NCI-H446 treated with DMSO at 0.1 percent for 48 hours (cell line): ENCODE data around the gene NTRK2.

Experiments
- DNase-seq: peaks from one replicate; lab custom pipeline; 2025; lab: John Stamatoyannopoulos, UW

Gene NTRK2

GRCh38 chr9:84819491-84819991, 150.0 kb downstream of the NTRK2 start:
- no peak for DNase-seq

DNA sequence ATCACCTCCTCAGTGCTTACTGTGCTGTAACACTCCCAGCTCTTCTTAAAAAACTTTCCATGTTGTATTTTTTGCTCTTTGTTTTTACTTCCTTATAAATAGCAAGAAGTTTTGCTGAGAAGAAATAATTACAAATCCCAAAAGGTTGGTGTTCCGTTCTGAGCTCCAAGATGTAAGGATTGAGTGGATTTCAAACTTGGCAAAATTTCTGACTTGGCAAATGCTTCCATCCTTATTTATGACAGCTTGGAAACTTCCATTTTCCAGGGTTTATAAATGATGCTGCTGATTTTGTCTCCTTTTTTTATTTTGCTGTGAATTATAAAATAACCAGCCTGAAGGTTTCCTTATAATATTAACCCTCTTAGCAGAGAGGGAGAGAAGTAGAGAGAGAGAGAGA, 151.9 kb downstream of the NTRK2 start:
- DNase-seq = no peak

GRCh38 chr9:84822589-84823233, 153.2 kb downstream of the NTRK2 start:
- no peak for DNase-seq

- DNase-seq = no peak
These were observed 154.1 kb downstream of the NTRK2 start for GRCh38 chr9:84823421-84824271.

- no peak for DNase-seq
These were observed 157.8 kb downstream of the NTRK2 start for GRCh38 chr9:84827216-84827765.

GRCh38 chr9:84828046-84828445, 158.5 kb downstream of the NTRK2 start:
- no peak for DNase-seq

DNA sequence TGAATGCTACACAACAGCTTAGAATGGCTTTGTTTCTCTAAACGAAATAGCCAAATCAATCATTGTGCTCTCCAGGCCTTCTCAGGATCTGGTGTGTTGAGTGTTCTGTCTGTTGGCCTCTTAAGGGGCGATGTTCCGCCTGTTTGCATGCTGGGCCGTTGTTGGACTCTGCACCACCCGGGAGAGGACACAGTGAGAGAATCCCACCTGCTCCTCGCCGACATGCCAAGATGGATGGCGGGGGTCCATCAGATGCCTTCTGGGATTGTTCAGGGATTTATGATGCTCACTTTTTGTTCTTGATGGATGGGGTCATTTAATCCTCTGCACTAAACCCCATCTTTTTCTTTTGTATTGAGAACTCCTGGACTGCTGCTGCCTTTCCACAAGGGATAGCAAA, 159.9 kb downstream of the NTRK2 start:
- no peak for DNase-seq

DNA sequence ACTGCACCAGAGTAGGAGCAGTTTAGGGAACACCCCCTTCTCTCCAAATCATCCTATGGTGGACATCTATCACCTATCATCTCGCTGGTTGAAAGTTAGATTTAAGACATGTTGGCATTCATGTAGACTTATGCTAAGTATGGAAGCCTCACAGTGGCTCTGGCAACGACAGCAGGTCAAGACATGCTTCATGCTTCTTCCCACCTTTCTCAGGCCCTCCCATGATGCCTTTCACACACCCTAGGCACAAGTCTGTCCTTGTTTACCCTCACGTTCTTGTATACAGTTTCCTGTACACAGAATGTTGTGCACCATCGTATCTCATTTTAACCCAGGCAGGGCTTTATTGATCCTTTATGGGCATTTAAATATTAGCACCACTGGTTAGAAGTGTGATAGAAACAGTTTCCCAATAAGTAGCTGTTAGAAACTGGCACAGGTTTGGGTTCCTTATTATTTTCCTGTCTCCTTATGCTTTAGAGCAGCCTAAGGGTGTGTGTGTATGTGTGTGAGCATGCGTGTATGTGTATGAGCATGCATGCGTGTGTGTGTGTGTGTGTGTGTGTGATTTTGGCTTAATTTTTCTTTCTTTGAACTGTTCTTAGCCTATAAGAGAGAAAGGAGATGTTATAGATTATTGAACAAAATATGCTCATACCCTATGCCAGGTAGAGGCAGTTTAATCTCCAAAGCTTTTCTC, 160.6 kb downstream of the NTRK2 start:
- no peak for DNase-seq

DNA sequence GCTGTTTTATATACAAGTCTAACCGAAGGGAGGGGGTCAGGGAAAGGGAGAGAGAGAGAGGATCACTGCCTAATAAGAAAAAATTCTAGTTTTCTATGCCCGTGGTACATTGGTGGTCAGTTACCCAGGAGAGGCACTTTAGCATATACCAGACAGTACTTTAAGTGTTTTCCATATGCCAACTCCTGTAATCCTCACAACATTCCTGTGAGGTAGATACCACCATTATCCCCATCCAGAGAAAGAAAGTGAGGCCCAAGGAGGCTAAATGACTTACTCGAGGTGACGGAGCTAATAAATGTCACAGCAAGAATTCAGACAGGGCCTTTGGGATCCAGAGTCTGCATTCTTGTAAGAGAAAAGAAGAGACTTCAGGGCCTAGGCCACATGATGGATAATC, 161.8 kb downstream of the NTRK2 start:
- no peak for DNase-seq

DNA sequence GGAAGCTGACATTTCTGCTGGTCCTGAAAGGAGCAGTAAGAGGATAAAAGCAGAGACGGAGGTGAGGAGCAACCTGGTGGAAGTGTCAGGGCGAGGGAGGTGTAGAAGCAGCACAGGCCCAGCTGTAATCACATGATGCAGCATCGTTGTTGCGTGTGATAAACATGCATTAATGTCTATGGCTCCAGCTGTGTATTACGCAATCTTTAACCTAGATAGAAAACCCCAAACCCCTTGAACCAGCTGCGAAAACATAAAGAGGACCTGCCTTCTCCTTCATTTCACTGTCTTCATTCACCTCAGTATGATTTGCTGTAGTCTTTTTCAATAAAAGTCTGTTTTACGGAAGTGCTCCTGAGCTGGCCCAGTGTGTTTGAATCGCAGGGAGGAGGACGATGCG, 162.9 kb downstream of the NTRK2 start:
- DNase-seq = no peak

DNA sequence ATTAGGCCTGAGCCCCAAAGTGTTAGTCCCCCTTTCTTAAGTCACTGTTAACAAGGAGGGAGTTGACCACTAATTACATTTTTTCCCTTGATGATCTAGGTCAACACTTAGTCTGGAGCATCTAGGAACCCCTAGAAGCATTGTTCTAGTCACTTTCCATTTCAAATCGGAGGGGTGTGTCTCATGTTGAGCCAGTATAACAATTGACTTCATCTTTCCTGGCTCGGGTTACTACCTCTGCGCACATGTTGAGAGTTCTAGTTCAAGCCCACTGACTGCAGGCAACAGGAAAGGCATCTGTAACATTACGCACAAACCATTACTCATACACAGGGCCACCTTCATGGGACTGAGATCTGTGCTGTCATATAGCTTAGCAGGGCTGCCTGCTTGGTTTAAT, 164.9 kb downstream of the NTRK2 start:
- DNase-seq = no peak

DNA sequence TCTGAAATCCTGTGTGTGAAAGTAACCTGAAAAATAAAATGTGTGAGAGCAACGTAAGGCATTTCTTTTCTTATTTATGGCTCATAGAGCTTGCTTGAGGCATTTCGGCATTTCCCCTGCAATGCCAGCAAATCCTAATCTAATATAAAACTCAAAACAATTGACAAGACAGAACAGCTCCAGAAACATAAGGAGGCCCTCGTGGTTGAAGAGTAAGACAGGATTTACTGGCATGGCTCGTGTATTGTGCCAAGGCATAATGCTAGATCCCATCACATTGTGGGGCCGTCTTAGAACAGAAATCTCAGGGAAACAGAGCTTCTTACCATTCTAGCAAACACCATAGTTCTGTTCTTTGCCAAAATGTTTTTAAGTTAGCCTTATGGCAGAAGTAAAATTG, 166.2 kb downstream of the NTRK2 start:
- no peak for DNase-seq

- no peak for DNase-seq
These were observed 169.3 kb downstream of the NTRK2 start for GRCh38 chr9:84838879-84839278.

- DNase-seq = no peak
These were observed 170.0 kb downstream of the NTRK2 start for GRCh38 chr9:84839541-84839940.

- DNase-seq = no peak
These were observed 172.4 kb downstream of the NTRK2 start for GRCh38 chr9:84841931-84842330.

- no peak for DNase-seq
These were observed 173.8 kb downstream of the NTRK2 start for GRCh38 chr9:84843175-84843824.

GRCh38 chr9:84845956-84846900, 176.7 kb downstream of the NTRK2 start:
- DNase-seq = no peak

GRCh38 chr9:84846906-84847305, 177.4 kb downstream of the NTRK2 start:
- no peak for DNase-seq

DNA sequence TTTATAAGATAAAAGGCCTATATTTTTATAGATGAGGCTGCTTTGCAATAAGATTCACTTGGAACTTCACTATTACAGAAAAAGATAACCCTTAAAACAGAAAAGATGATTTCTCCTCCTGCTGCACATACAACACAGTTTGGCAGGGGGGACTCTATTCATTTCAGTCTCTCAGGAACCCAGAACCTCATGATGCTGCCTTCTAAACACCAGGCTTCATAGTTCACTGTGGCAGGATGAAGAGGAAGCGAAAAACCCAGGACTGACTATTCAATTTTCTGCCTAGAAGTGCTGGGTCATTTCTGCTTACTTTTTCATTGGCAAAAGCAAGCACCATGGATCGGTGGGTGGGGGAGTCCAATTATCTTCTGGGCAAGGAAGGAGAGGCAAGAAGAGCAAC, 179.5 kb downstream of the NTRK2 start:
- DNase-seq = no peak

GRCh38 chr9:84850830-84851392, 181.4 kb downstream of the NTRK2 start:
- DNase-seq = no peak
